ENCODE data around the gene RNF5. TPM values are rescaled to one million over a fixed set of nuclear protein-coding genes. Genes with fewer than 3 reads are reported as not detected.

Gene RNF5
- total and polyA plus RNA-seq, 9 of the 15 experiments (the other 6 are each of a cell fraction or from before 2014, with no cell fraction given) = 62.2 to 245 (median 129) TPM

DNA sequence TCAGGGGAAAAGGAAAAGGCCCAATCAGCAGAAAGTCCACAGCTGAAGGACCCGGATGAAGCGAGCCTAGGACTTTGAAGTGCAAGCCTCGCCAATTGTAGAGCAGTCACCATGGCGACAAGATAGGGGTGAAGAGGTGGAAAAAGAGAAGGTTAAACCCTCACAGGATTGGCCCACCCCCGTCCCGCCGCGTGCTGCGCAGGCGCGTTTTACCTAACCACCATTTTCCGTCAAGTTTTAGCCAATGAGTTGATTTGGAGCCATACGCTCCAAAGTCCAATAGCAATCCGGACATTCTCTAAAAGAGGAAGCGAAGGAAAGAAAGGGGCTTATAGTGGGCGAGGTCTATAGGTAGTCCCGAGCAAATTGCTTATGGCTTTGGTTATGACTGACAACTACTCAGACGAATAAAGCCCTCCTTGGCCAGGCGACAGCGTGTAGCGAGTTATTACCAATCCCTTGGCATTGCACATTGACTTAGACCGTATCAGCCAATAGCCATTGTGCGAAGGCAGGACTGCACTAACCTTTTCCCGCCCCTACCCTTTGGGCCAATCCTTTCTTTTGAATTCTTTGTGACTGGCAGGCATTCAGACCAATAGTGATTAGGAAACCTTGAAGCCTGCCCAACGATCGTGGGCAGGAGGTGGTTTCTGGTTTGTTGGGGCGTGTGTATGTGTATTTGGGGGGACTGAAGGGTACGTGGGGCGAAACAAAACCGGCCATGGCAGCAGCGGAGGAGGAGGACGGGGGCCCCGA lies at the start of gene RNF5 (continued):
- TF ChIP-seq MYC (IDR thresholded peaks at IDR 0.05; ENCODE audit: low read depth, low read length) (peak; percentile 38; the same call in 1 of the 2 replicates), MYC (CRISPR knock-in tag; IDR thresholded peaks at IDR 0.05; ENCODE audit: borderline replicate concordance, low read depth) (no peak), TCF7L2 (IDR thresholded peaks at IDR 0.05; ENCODE audit: low read depth, low read length) (peak; percentile 80), ELF4 (CRISPR knock-in tag; IDR thresholded peaks at IDR 0.05) (no peak), ZNF644 (tag; IDR thresholded peaks at IDR 0.05; ENCODE audit: low read depth) (no peak), ZNF253 (CRISPR knock-in tag; conservative IDR thresholded peaks at IDR 0.05) (no peak), RFX7 (CRISPR knock-in tag; IDR thresholded peaks at IDR 0.05) (no peak), ZFX (CRISPR knock-in tag; IDR thresholded peaks at IDR 0.05) (no peak), MECOM (CRISPR knock-in tag; IDR thresholded peaks at IDR 0.05) (no peak), SPI1 (IDR thresholded peaks at IDR 0.05; ENCODE audit: borderline replicate concordance, low read depth, low read length) (peak; percentile 98), SIX5 (IDR thresholded peaks at IDR 0.05; ENCODE audit: borderline replicate concordance in 1 of 2, insufficient read depth in 1 of 2, low read depth in 1 of 2, low read length in 2 of 2) (no peak), FOXK2 (conservative IDR thresholded peaks at IDR 0.05 in 1 of 2, IDR thresholded peaks at IDR 0.05 in 1 of 2; ENCODE audit: low read depth in 2 of 2) (peak; percentile 87 to 90), MTA2 (IDR thresholded peaks at IDR 0.05; ENCODE audit: low read depth) (no peak), FOXP1 (CRISPR knock-in tag; IDR thresholded peaks at IDR 0.05) (no peak), TCF7 (IDR thresholded peaks at IDR 0.05; ENCODE audit: borderline replicate concordance) (peak; percentile 88; the same call in 1 of the 2 replicates), YY1 (IDR thresholded peaks at IDR 0.05; ENCODE audit: borderline replicate concordance in 1 of 3, control insufficient read depth in 1 of 3, extremely low read depth in 1 of 3, insufficient read depth in 3 of 3, insufficient read length in 1 of 3, insufficient replicate concordance in 2 of 3, low read depth in 1 of 3, low read length in 2 of 3) (peak in 1 of 3 experiments; percentile 38), U2AF1 (optimal IDR thresholded peaks at IDR 0.05; ENCODE audit: low read depth, low read length) (no peak), CEBPB (tag; IDR thresholded peaks at IDR 0.05) (peak; percentile 59), HMGN3 (IDR thresholded peaks at IDR 0.05; ENCODE audit: borderline replicate concordance, extremely low read depth, insufficient read length, low read depth, low read length) (no peak), TARDBP (IDR thresholded peaks at IDR 0.05) (no peak), MIER1 (IDR thresholded peaks at IDR 0.05; ENCODE audit: low read depth) (no peak)
- TF ChIP-seq, protein P1, sequence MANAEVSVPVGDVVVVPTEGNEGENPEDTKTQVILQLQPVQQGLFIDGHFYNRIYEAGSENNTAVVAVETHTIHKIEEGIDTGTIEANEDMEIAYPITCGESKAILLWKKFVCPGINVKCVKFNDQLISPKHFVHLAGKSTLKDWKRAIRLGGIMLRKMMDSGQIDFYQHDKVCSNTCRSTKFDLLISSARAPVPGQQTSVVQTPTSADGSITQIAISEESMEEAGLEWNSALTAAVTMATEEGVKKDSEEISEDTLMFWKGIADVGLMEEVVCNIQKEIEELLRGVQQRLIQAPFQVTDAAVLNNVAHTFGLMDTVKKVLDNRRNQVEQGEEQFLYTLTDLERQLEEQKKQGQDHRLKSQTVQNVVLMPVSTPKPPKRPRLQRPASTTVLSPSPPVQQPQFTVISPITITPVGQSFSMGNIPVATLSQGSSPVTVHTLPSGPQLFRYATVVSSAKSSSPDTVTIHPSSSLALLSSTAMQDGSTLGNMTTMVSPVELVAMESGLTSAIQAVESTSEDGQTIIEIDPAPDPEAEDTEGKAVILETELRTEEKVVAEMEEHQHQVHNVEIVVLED (CRISPR knock-in tag; IDR thresholded peaks at IDR 0.05) = no peak
- TF ChIP-seq, protein P2, sequence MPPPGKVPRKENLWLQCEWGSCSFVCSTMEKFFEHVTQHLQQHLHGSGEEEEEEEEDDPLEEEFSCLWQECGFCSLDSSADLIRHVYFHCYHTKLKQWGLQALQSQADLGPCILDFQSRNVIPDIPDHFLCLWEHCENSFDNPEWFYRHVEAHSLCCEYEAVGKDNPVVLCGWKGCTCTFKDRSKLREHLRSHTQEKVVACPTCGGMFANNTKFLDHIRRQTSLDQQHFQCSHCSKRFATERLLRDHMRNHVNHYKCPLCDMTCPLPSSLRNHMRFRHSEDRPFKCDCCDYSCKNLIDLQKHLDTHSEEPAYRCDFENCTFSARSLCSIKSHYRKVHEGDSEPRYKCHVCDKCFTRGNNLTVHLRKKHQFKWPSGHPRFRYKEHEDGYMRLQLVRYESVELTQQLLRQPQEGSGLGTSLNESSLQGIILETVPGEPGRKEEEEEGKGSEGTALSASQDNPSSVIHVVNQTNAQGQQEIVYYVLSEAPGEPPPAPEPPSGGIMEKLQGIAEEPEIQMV (tag; conservative IDR thresholded peaks at IDR 0.05; ENCODE audit: low read depth) = no peak
- TF ChIP-seq, protein P3, sequence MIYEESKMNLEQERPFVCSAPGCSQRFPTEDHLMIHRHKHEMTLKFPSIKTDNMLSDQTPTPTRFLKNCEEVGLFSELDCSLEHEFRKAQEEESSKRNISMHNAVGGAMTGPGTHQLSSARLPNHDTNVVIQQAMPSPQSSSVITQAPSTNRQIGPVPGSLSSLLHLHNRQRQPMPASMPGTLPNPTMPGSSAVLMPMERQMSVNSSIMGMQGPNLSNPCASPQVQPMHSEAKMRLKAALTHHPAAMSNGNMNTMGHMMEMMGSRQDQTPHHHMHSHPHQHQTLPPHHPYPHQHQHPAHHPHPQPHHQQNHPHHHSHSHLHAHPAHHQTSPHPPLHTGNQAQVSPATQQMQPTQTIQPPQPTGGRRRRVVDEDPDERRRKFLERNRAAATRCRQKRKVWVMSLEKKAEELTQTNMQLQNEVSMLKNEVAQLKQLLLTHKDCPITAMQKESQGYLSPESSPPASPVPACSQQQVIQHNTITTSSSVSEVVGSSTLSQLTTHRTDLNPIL (CRISPR knock-in tag; IDR thresholded peaks at IDR 0.05) = no peak

Measured in K562 (cell line).